Activated T-cell treated with anti-CD3 and anti-CD28 coated beads for 48 hours (primary cell): Measurements from ENCODE around the gene RP2.

Source experiments
- DNase-seq: peaks from one replicate; pipeline ENCODE4 v3.0.0-alpha.2; 2020; ENCODE audit warnings: low read depth

The RP2 gene

GRCh38 chrX:46920235-46920634, 83.4 kb downstream of the RP2 start:
- no peak for DNase-seq

- DNase-seq = no peak
Observed at GRCh38 chrX:46922611-46923010, 85.8 kb downstream of the RP2 start.

- no peak for DNase-seq
Observed at GRCh38 chrX:46927718-46928117, 90.9 kb downstream of the RP2 start.

- no peak for DNase-seq
Observed at GRCh38 chrX:46929439-46930261, 92.8 kb downstream of the RP2 start.
